Measurements from ENCODE around the gene RNF157. TPM values are rescaled to one million over a fixed set of nuclear protein-coding genes. Genes with fewer than 3 reads are reported as not detected.

RNF157 gene
- total and polyA plus RNA-seq, 10 of the 15 experiments (the other 5 are each of a cell fraction or from before 2014, with no cell fraction given): 1.4 to 15.9 (median 9.6) TPM

GRCh38 chr17:76246080-76247066 is 6.1 kb upstream of the RNF157 start:
- in situ Hi-C loops (cut with MboI) (no loop called here), intact Hi-C loops (cut with micrococcal nuclease; ENCODE audit: unreplicated experiment) (loop anchor here (2.0 to 5.0 kb wide), 2 partner anchors 18 to 59 kb away; partner anchors contain the start of gene UBALD2)
- no peaks in the 10 kb centered on the region for H3K27me3 ChIP-seq (replicated peaks in 1 of 2; ENCODE audit: control insufficient read depth in 2 of 2, insufficient read depth in 2 of 2, low read length in 1 of 2)
- ChIA-PET SMC1A (ENCODE audit: uncharacterized antibody, unreplicated experiment) (interaction anchor here (0.6 to 13.9 kb wide), 23 partner anchors 8 to 182 kb away, joined by 3 to 226 read pairs (median 6); partner anchors contain the start of gene UBALD2), POLR2A (interaction anchor here (0.6 to 16.9 kb wide), 17 partner anchors 8 to 931 kb away, joined by 3 to 341 read pairs (median 5); partner anchors contain the start of gene UBALD2), RAD21 (ENCODE audit: unreplicated experiment) (interaction anchor here (0.8 to 6.2 kb wide), 18 partner anchors 9 to 125 kb away, joined by 3 to 124 read pairs (median 6); partner anchors contain the start of gene UBALD2), CTCF (interaction anchor here (0.7 to 8.0 kb wide), 15 partner anchors 8 to 232 kb away, joined by 3 to 82 read pairs (median 3); partner anchors contain the start of gene UBALD2)
- 57% methylated on average over 7 of the region's 7 CpGs for WGBS (ENCODE audit: insufficient coverage, insufficient replicate concordance, low lambda C conversion rate, missing lambda C conversion rate)
- H3K9me3 ChIP-seq (replicated peaks; ENCODE audit: control insufficient read depth, insufficient read depth, low read length): no peaks in the 10 kb centered on the region
- H3K4me1 ChIP-seq (ENCODE audit: control insufficient read depth, insufficient read depth, low read length): peaks cover 34% of the 10 kb centered on the region
- H3K27ac ChIP-seq (ENCODE audit: control insufficient read depth, insufficient read depth): peak overlapping the region; percentile 80
- H3K9ac ChIP-seq (ENCODE audit: control insufficient read depth, insufficient read depth, low read length): peak overlapping the region; percentile 61
- ATAC-seq (peak; percentile 100), DNase-seq (ENCODE audit: low read depth, low spot score) (peak; percentile 98), FAIRE-seq (peak; percentile 100)
- H3K79me2 ChIP-seq (ENCODE audit: control insufficient read depth, insufficient read depth, low read length): no peaks in the 10 kb centered on the region
- no TSS peak for BruUV-seq (replicated peaks)
- no peaks in the 10 kb centered on the region for H4K20me1 ChIP-seq (ENCODE audit: control insufficient read depth, insufficient read depth)
- H3K36me3 ChIP-seq (ENCODE audit: control insufficient read depth in 2 of 2, insufficient read depth in 2 of 2, low read length in 1 of 2): no peaks in the 10 kb centered on the region
- H3K4me3 ChIP-seq: no peak overlapping the region
- H3K4me2 ChIP-seq (ENCODE audit: control insufficient read depth, insufficient read depth): peak overlapping the region; percentile 81
- H2AFZ ChIP-seq (ENCODE audit: control insufficient read depth, low read depth, low read length): peak overlapping the region; percentile 13; the same call in 1 of the 2 replicates
- TF ChIP-seq ZBTB11 (CRISPR knock-in tag; IDR thresholded peaks at IDR 0.05) (no peak), ZNF207 (IDR thresholded peaks at IDR 0.05; ENCODE audit: borderline replicate concordance) (no peak), RB1 (IDR thresholded peaks at IDR 0.05; ENCODE audit: borderline replicate concordance) (no peak), CHD2 (IDR thresholded peaks at IDR 0.05; ENCODE audit: borderline replicate concordance, low read depth, low read length) (peak; percentile 84), NR2F1 (conservative IDR thresholded peaks at IDR 0.05) (peak; percentile 95), KLF5 (IDR thresholded peaks at IDR 0.05; ENCODE audit: partially characterized antibody) (peak; percentile 40), IKZF2 (IDR thresholded peaks at IDR 0.05) (peak; percentile 85 to 88), ZBTB40 (IDR thresholded peaks at IDR 0.05; ENCODE audit: borderline replicate concordance) (no peak), BCL3 (IDR thresholded peaks at IDR 0.05; ENCODE audit: borderline replicate concordance, insufficient read depth, low read depth, low read length, poor library complexity, severe bottlenecking) (no peak), JUNB (IDR thresholded peaks at IDR 0.05) (peak; percentile 41), MAX (IDR thresholded peaks at IDR 0.05; ENCODE audit: low read depth, low read length) (peak; percentile 75)

All from GM12878 (cell line).